Nephron progenitor cell (in vitro differentiated cells): Measurements from ENCODE around the gene BGN.

Experiments used
- DNase-seq: peaks from one replicate; pipeline ENCODE4 v3.0.0; 2021
- H3K27ac Mint-ChIP-seq: 2 replicates; pipeline ENCODE4 v1.8.0; 2021; ENCODE audit warnings: mild to moderate bottlenecking, moderate library complexity, mixed read lengths
- H3K27me3 Mint-ChIP-seq: 2 replicates; pipeline ENCODE4 v1.8.0; 2021; ENCODE audit warnings: mild to moderate bottlenecking, low read depth, mixed read lengths; ENCODE audit not compliant: poor library complexity
- H3K36me3 Mint-ChIP-seq: 2 replicates; pipeline ENCODE4 v1.8.0; 2021; ENCODE audit warnings: low read depth, mixed read lengths
- H3K4me1 Mint-ChIP-seq: 2 replicates; pipeline ENCODE4 v1.8.0; 2021; ENCODE audit warnings: mixed read lengths
- H3K4me3 Mint-ChIP-seq: 2 replicates; pipeline ENCODE4 v1.8.0; 2021; ENCODE audit warnings: mild to moderate bottlenecking, moderate library complexity, mixed read lengths
- H3K9me3 Mint-ChIP-seq: 2 replicates; pipeline ENCODE4 v1.8.0; 2021; ENCODE audit warnings: mild to moderate bottlenecking, moderate library complexity, mixed read lengths
- TF ChIP-seq, protein P1 (sequence below): fragments of 200-600 bp; sonication (generic); IDR thresholded peaks from 2 replicates; pipeline ENCODE4 v1.5.0; 2021; ENCODE audit warnings: antibody characterized with exemption

Gene BGN

DNA sequence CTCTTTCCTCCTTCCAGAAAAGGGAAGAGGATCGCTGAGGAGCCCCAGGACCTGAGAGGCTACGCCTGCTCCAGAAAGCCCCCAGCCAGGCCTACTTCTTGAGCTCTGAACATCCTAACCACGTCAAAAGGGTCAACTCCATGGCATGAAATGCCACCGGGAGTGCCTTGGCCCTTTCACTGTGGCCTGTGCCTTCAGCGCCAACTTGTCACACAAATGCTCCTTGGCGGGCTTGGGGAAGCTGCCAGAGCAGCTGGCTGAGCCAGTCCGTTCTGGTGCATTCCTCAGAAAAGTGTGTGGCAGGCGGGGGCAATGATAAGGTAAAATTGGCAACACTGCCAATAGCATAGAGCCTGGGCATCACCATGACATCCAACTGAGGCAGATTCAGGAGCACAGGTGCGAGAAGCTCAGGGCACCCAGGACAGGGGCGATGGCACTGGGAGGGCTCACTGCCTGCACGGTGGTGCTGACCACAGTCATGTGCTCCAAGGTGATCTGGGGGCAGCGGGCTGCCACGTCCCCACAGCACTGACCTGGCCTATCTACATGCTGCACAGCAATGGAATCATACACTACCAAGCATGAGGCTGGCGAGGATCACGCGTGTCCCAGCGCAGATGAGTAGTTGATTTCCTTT is 36.8 kb upstream of the BGN start:
- peaks cover 49% of the 10 kb centered on the region for H3K9me3 Mint-ChIP-seq
- no peak for DNase-seq
- no peak overlapping the region for H3K4me3 Mint-ChIP-seq
- peaks cover 21% of the 10 kb centered on the region for H3K36me3 Mint-ChIP-seq
- H3K27me3 Mint-ChIP-seq, result no peaks in the 10 kb centered on the region
- no peak overlapping the region for H3K27ac Mint-ChIP-seq
- TF ChIP-seq, protein P1, sequence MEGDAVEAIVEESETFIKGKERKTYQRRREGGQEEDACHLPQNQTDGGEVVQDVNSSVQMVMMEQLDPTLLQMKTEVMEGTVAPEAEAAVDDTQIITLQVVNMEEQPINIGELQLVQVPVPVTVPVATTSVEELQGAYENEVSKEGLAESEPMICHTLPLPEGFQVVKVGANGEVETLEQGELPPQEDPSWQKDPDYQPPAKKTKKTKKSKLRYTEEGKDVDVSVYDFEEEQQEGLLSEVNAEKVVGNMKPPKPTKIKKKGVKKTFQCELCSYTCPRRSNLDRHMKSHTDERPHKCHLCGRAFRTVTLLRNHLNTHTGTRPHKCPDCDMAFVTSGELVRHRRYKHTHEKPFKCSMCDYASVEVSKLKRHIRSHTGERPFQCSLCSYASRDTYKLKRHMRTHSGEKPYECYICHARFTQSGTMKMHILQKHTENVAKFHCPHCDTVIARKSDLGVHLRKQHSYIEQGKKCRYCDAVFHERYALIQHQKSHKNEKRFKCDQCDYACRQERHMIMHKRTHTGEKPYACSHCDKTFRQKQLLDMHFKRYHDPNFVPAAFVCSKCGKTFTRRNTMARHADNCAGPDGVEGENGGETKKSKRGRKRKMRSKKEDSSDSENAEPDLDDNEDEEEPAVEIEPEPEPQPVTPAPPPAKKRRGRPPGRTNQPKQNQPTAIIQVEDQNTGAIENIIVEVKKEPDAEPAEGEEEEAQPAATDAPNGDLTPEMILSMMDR, result no peak
- no peaks in the 10 kb centered on the region for H3K4me1 Mint-ChIP-seq

DNA sequence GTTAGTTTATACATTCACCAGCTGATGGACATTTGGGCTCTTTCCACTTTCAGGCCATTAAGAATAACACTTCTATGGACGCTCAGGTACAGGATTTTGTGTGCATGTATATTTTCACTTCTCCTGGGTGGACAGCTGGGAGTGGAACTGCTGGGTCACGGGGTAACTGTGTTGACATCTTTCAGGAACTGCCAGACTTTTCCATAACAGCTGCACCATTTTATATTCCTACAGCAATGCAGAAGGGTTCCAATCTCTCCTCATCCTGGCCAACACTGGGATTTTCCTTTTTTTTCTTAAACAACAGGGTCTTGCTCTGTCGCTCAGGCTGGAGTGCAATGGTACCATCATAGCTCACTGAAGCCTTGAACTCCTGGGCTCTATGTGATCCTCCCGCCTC is 36.3 kb upstream of the BGN start:
- no peak for DNase-seq
- Mint-ChIP-seq H3K4me1 (no peaks in the 10 kb centered on the region), H3K27me3 (no peaks in the 10 kb centered on the region), H3K4me3 (no peak overlapping the region), H3K27ac (no peak overlapping the region), H3K36me3 (peaks cover 17% of the 10 kb centered on the region), H3K9me3 (peaks cover 44% of the 10 kb centered on the region)
- TF ChIP-seq, protein P1, result no peak

DNA sequence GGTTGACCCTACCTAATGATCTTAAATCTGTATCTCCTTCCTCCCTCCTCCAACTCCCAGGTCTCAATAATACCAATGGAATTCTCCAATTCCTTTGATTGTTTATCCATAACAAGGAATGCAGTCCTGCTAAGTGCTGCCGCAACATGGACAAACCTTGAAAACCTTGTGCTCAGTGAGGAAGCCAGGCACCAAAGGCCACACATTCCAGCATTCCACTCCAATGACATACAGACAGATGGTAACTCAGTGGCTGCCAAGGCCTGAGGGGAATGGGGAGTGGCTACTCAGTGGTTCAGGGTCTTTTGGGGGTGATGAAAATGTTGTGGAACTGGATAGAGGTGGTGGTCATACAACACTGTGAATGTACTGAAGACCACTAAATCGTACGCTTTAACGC is 34.8 kb upstream of the BGN start:
- DNase-seq, result no peak
- Mint-ChIP-seq H3K36me3 (peaks cover 17% of the 10 kb centered on the region), H3K9me3 (peaks cover 53% of the 10 kb centered on the region), H3K27ac (no peak overlapping the region), H3K27me3 (no peaks in the 10 kb centered on the region), H3K4me3 (no peak overlapping the region), H3K4me1 (no peaks in the 10 kb centered on the region)
- TF ChIP-seq, protein P1, result no peak

DNA sequence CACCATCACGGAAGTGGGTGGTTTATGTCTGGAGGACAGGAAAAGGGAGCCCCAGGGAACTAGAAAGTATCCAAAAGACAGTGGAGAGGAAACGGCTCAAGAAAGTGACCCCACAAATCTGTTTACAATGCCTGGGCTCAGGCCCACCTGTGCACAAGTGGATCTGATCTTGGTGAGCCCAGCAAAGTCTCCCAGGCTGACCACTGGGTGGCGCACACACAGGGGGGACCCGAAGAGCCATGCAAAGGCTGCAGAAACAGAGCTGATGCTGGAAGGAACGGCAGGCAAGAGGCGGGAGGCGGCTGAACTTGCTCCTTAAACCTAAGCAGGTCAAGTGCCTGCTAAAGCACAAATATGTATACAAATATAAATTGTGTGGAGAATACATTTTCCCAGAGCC is 34.0 kb upstream of the BGN start:
- H3K4me1 Mint-ChIP-seq, result no peaks in the 10 kb centered on the region
- no peaks in the 10 kb centered on the region for H3K27me3 Mint-ChIP-seq
- peak; percentile 71 for DNase-seq
- H3K36me3 Mint-ChIP-seq, result peaks cover 17% of the 10 kb centered on the region
- peak overlapping the region; percentile 42 for H3K27ac Mint-ChIP-seq
- H3K4me3 Mint-ChIP-seq, result no peak overlapping the region
- TF ChIP-seq, protein P1, result peak; percentile 54
- peaks cover 57% of the 10 kb centered on the region for H3K9me3 Mint-ChIP-seq

DNA sequence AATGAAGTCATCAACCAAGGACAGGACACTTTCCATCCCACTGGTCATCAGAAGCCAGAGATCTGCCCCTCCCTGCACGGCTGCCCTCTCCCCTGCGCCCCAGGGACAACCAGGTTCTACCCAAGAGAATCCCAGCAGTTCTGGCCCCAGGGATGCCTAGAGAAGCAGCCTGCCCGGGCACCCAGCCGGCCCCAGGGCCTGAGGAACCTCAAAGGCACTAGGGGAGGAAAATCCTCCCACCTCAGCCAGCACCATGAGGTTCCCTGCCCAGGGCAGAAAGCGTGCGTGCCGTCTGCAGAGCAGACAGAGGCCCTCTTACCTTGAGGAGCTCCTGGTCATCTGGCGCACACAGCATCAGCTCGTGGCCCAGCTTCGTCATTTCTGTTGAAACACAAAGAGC is 32.5 kb upstream of the BGN start:
- DNase-seq, result no peak

DNA sequence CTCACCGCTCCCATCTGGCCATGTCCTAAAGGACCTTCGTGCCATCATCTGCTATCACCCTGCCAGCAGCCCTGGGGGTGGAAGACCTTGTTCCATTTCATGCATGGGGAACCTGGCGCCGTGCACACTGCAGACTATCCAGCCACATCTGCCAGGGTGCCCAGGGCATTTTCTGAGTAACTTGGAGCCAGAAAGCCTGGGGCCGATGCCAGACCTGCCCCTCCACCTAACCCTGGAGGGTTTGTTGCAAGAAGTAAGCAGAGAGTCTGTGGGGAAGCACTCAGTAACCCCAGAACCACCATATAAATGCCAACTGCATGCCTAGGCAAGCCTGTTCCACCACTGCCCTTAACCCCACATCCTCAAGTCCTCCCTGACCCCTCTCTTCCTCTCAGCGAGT is 31.7 kb upstream of the BGN start:
- Mint-ChIP-seq H3K4me1 (no peaks in the 10 kb centered on the region), H3K27ac (no peak overlapping the region), H3K27me3 (no peaks in the 10 kb centered on the region), H3K36me3 (peaks cover 17% of the 10 kb centered on the region), H3K9me3 (peaks cover 67% of the 10 kb centered on the region), H3K4me3 (no peak overlapping the region)
- DNase-seq, result no peak
- TF ChIP-seq, protein P1, result no peak

More for the DNA sequence above, 32.5 kb upstream of the BGN start:
- H3K4me1 Mint-ChIP-seq, result no peaks in the 10 kb centered on the region
- TF ChIP-seq, protein P1, result no peak
- peaks cover 62% of the 10 kb centered on the region for H3K9me3 Mint-ChIP-seq
- H3K4me3 Mint-ChIP-seq, result no peak overlapping the region
- H3K27ac Mint-ChIP-seq, result no peak overlapping the region
- H3K27me3 Mint-ChIP-seq, result no peaks in the 10 kb centered on the region
- H3K36me3 Mint-ChIP-seq, result peaks cover 17% of the 10 kb centered on the region
